GM12878 (cell line): Measurements from ENCODE around the gene SPCS2. TPM values are rescaled to one million over a fixed set of nuclear protein-coding genes. Genes with fewer than 3 reads are reported as not detected.

Source experiments
- ATAC-seq: fragments of 200-7000 bp; cut with Tn5 transposase; 3 replicates; pipeline ENCODE4 v1.9.1; 2020; ENCODE audit warnings: mild to moderate bottlenecking, moderate library complexity
- BruUV-seq: library from RNA; stranded (reverse); fragments of 400-500 nt; replicated peaks from 2 replicates; lab custom pipeline; 2021; lab: Mats Ljungman, UMichigan
- CTCF ChIA-PET: fragments of 300-600 bp; sonication (Branson Sonifier 250); formaldehyde crosslinking; extraction: SDS; loops from one replicate; lab custom pipeline; 2021; ENCODE audit warnings: inconsistent platforms; lab: Yijun Ruan, JAX
- POLR2A ChIA-PET: fragments of 350-600 bp; formaldehyde crosslinking; extraction: SDS; loops from one replicate; lab custom pipeline; 2021; ENCODE audit warnings: inconsistent platforms; lab: Charles Lee
- RAD21 ChIA-PET: fragments of 300-600 bp; sonication (Branson Sonifier 250); formaldehyde crosslinking; loops from one replicate; lab custom pipeline; 2023; ENCODE audit warnings: antibody characterized with exemption; ENCODE audit not compliant: unreplicated experiment; lab: Charles Lee
- SMC1A ChIA-PET: fragments of 300-600 bp; sonication (Branson Sonifier 250); formaldehyde crosslinking; loops from one replicate; lab custom pipeline; 2023; ENCODE audit not compliant: unreplicated experiment, uncharacterized antibody; lab: Charles Lee
- DNase-seq: peaks from one replicate; pipeline ENCODE4 v3.0.0-alpha.2; 2011; ENCODE audit warnings: low read depth, low spot score
- FAIRE-seq: peaks from 3 replicates; lab custom pipeline; 2011; peaks lifted over from hg19 to GRCh38; lab: Jason Lieb, UNC
- H2AFZ ChIP-seq: 2 replicates; pipeline ENCODE4 v1.6.0; 2011; ENCODE audit warnings: low read depth, low read length, control low read depth; ENCODE audit not compliant: control insufficient read depth
- H3K27ac ChIP-seq: 2 replicates; pipeline ENCODE4 v1.5.1; 2011; ENCODE audit warnings: control low read depth; ENCODE audit not compliant: control insufficient read depth, insufficient read depth
- H3K27me3 ChIP-seq, 2 experiments: replicated peaks in 1 of 2; 2 replicates each; pipeline versions ENCODE4 v1.6.0 to v1.6.1; 2011; ENCODE audit warnings: low read length in 1 of 2; ENCODE audit not compliant: control insufficient read depth in 2 of 2, insufficient read depth in 2 of 2
- H3K36me3 ChIP-seq, 2 experiments: 2 replicates each; pipeline ENCODE4 v1.5.1; 2011; ENCODE audit warnings: low read length in 1 of 2; ENCODE audit not compliant: control insufficient read depth in 2 of 2, insufficient read depth in 2 of 2
- H3K4me1 ChIP-seq: 2 replicates; pipeline ENCODE4 v1.6.1; 2011; ENCODE audit warnings: mild to moderate bottlenecking, low read length, moderate library complexity, mixed read lengths; ENCODE audit not compliant: control insufficient read depth, insufficient read depth
- H3K4me2 ChIP-seq: 2 replicates; pipeline ENCODE4 v1.6.0; 2011; ENCODE audit warnings: control low read depth; ENCODE audit not compliant: control insufficient read depth, insufficient read depth
- H3K4me3 ChIP-seq: fragments of 200-600 bp; sonication (generic); 2 replicates; pipeline ENCODE4 v1.5.1; 2016
- H3K79me2 ChIP-seq: 2 replicates; pipeline ENCODE4 v1.6.0; 2011; ENCODE audit warnings: low read length; ENCODE audit not compliant: control insufficient read depth, insufficient read depth
- H3K9ac ChIP-seq: 2 replicates; pipeline ENCODE4 v1.8.0; 2011; ENCODE audit warnings: low read length, control low read depth, mixed read lengths; ENCODE audit not compliant: control insufficient read depth, insufficient read depth
- H3K9me3 ChIP-seq: replicated peaks from 3 replicates; pipeline ENCODE4 v1.5.1; 2011; ENCODE audit warnings: mild to moderate bottlenecking, low read length; ENCODE audit not compliant: control insufficient read depth, insufficient read depth
- H4K20me1 ChIP-seq: 2 replicates; pipeline ENCODE4 v1.6.0; 2011; ENCODE audit not compliant: control insufficient read depth, insufficient read depth
- ASH2L ChIP-seq: fragments of 300-600, 200-600 bp; sonication (generic); IDR thresholded peaks from 2 replicates; pipeline ENCODE4 v1.6.1; 2017; ENCODE audit warnings: low read depth, mild to moderate bottlenecking, borderline replicate concordance
- CBX5 ChIP-seq: sonication (generic); IDR thresholded peaks from 2 replicates; pipeline ENCODE4 v1.6.1; 2016; ENCODE audit warnings: low read depth, moderate library complexity, mild to moderate bottlenecking, inconsistent platforms
- MEF2A ChIP-seq: IDR thresholded peaks from 2 replicates; pipeline ENCODE4 v1.6.1; 2011; ENCODE audit warnings: low read depth, mild to moderate bottlenecking, low read length, moderate library complexity; ENCODE audit not compliant: insufficient read depth
- NFXL1 ChIP-seq: fragments of 450-650 bp; IDR thresholded peaks from 2 replicates; pipeline ENCODE4 v1.6.1; 2017; ENCODE audit warnings: antibody characterized with exemption, mild to moderate bottlenecking, borderline replicate concordance
- POLR2A ChIP-seq: IDR thresholded peaks from 2 replicates; pipeline ENCODE4 v1.6.1; 2011; ENCODE audit warnings: low read depth, mild to moderate bottlenecking, low read length
- RELA ChIP-seq: fragments of 450-650 bp; IDR thresholded peaks from 2 replicates; pipeline ENCODE4 v1.8.0; 2014; ENCODE audit warnings: borderline replicate concordance; ENCODE audit not compliant: partially characterized antibody
- SIN3A ChIP-seq: IDR thresholded peaks from 2 replicates; pipeline ENCODE4 v1.6.1; 2012; ENCODE audit warnings: low read depth, low read length, improper control_type of control experiment
- SPI1 ChIP-seq: IDR thresholded peaks from 2 replicates; pipeline ENCODE4 v1.6.1; 2011; ENCODE audit warnings: low read depth, mild to moderate bottlenecking, low read length, moderate library complexity, borderline replicate concordance; ENCODE audit not compliant: insufficient read depth
- SREBF2 ChIP-seq: IDR thresholded peaks from 2 replicates; pipeline ENCODE4 v1.6.1; 2012; ENCODE audit warnings: mild to moderate bottlenecking, low read length
- YY1 ChIP-seq: IDR thresholded peaks from 2 replicates; pipeline ENCODE4 v1.6.1; 2011; ENCODE audit warnings: low read depth, mild to moderate bottlenecking, low read length
- ZNF207 ChIP-seq: fragments of 450-650 bp; IDR thresholded peaks from 2 replicates; pipeline ENCODE4 v1.6.1; 2014; ENCODE audit warnings: antibody characterized with exemption, mild to moderate bottlenecking, borderline replicate concordance
- ZNF622 ChIP-seq: fragments of 450-650 bp; IDR thresholded peaks from 2 replicates; pipeline ENCODE4 v1.6.1; 2017; ENCODE audit warnings: mild to moderate bottlenecking, inconsistent platforms
- in situ Hi-C: fragments of 300-500 bp; cut with MboI; formaldehyde crosslinking; loops from 9 replicates; pipeline ENCODE4 v1.14.3; 2018; ENCODE audit warnings: mixed read lengths
- intact Hi-C: fragments of 100-400 bp; cut with micrococcal nuclease; formaldehyde crosslinking; loops from one replicate; pipeline ENCODE4 v1.14.2; 2022; ENCODE audit not compliant: unreplicated experiment
- polyA plus RNA-seq, 11 experiments: library from polyadenylated mRNA; depleted of rRNA in 4 of 11; unstranded in 6 of 11; stranded (reverse) in 5 of 11; fragments of >200 nt; fragmentation: Nextera tagmentation in 4 of 11; fragmentation: Illumina TruSeq in 1 of 11; extraction: Ambion mirVana in 4 of 11; extraction: Trizol in 1 of 11; gene quantifications; 1 replicate in 1 of 11; 2 replicates in 10 of 11; pipeline versions ENCODE4 v1.2.1 to v1.2.3, GENCODE V29; 2011 to 2016; ENCODE audit warnings: inconsistent platforms in 2 of 11, missing spikeins in 2 of 11, low read depth in 1 of 11
- total RNA-seq, 4 experiments: library from RNA; depleted of rRNA in 3 of 4; stranded (reverse); fragments of >200 nt in 3 of 4; fragmentation: Illumina TruSeq in 1 of 4; extraction: Trizol in 1 of 4; gene quantifications; 2 replicates each; pipeline versions ENCODE4 v1.2.1 to v1.2.3, GENCODE V29; 2013 to 2021
- TF ChIP-seq, protein P1 (sequence below): IDR thresholded peaks from 2 replicates; pipeline ENCODE4 v1.6.1; 2012; ENCODE audit warnings: low read depth, low read length, improper control_type of control experiment
- TF ChIP-seq, protein P2 (sequence below): fragments of 450-650 bp; IDR thresholded peaks from 2 replicates; pipeline ENCODE4 v1.6.1; 2017; ENCODE audit warnings: mild to moderate bottlenecking, low read depth, inconsistent platforms; ENCODE audit not compliant: poor library complexity, severe bottlenecking
- TF ChIP-seq, protein P3 (sequence below): fragments of 450-650 bp; IDR thresholded peaks from 2 replicates; pipeline ENCODE4 v1.6.1; 2017; ENCODE audit warnings: mild to moderate bottlenecking, moderate library complexity

SPCS2 gene
- total and polyA plus RNA-seq, 10 of the 15 experiments (the other 5 are each of a cell fraction or from before 2014, with no cell fraction given) = 40.7 to 661 (median 192) TPM

DNA sequence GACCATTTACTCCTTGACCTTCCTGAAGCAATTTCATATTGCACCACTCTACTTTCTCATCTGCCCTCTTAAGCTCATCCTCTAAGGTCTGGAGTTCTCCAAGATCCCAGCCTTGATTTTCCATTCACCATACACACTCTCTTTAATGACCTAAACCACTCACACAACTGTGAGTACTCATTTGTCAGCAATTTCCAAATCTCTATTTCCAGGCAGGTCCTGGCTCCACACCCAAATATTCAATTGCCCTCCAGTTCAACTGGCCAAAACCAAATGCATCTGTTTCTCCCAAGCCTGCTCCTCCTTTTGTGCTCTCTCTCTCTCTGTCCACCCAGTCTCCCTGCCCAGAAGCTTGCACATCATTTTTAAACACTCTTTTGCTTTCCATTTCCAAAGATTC, 79.3 kb downstream of the SPCS2 start:
- ChIA-PET CTCF (interaction anchor here (1.5 to 4.7 kb wide), 4 partner anchors 19 to 213 kb away, joined by 3 to 44 read pairs (median 8); no protein-coding TSS in a partner anchor), POLR2A (no interaction called here), SMC1A (interaction anchor here (0.8 to 1.2 kb wide), 5 partner anchors 13 to 177 kb away, joined by 3 to 5 read pairs (median 3); no protein-coding TSS in a partner anchor), RAD21 (interaction anchor here (1.8 kb wide), 1 partner anchor 177 kb away, joined by 5 read pairs; no protein-coding TSS in a partner anchor)
- Histone ChIP-seq H3K4me2 (no peak overlapping the region), H3K9me3 (no peaks in the 10 kb centered on the region), H3K4me3 (no peak overlapping the region), H3K27ac (no peak overlapping the region), H3K4me1 (no peaks in the 10 kb centered on the region), H3K27me3 (no peaks in the 10 kb centered on the region), H4K20me1 (no peaks in the 10 kb centered on the region), H3K36me3 (no peaks in the 10 kb centered on the region), H3K9ac (no peak overlapping the region), H2AFZ (no peak overlapping the region), H3K79me2 (no peaks in the 10 kb centered on the region)
- TF ChIP-seq NFXL1 (no peak), SREBF2 (no peak), YY1 (no peak), ZNF622 (no peak), ASH2L (no peak), SPI1 (no peak), MEF2A (no peak), ZNF207 (no peak), SIN3A (no peak), RELA (no peak), POLR2A (no peak), CBX5 (no peak)
- TF ChIP-seq, protein P1, sequence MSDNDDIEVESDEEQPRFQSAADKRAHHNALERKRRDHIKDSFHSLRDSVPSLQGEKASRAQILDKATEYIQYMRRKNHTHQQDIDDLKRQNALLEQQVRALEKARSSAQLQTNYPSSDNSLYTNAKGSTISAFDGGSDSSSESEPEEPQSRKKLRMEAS = no peak
- TF ChIP-seq, protein P2, sequence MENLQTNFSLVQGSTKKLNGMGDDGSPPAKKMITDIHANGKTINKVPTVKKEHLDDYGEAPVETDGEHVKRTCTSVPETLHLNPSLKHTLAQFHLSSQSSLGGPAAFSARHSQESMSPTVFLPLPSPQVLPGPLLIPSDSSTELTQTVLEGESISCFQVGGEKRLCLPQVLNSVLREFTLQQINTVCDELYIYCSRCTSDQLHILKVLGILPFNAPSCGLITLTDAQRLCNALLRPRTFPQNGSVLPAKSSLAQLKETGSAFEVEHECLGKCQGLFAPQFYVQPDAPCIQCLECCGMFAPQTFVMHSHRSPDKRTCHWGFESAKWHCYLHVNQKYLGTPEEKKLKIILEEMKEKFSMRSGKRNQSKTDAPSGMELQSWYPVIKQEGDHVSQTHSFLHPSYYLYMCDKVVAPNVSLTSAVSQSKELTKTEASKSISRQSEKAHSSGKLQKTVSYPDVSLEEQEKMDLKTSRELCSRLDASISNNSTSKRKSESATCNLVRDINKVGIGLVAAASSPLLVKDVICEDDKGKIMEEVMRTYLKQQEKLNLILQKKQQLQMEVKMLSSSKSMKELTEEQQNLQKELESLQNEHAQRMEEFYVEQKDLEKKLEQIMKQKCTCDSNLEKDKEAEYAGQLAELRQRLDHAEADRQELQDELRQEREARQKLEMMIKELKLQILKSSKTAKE = no peak
- TF ChIP-seq, protein P3, sequence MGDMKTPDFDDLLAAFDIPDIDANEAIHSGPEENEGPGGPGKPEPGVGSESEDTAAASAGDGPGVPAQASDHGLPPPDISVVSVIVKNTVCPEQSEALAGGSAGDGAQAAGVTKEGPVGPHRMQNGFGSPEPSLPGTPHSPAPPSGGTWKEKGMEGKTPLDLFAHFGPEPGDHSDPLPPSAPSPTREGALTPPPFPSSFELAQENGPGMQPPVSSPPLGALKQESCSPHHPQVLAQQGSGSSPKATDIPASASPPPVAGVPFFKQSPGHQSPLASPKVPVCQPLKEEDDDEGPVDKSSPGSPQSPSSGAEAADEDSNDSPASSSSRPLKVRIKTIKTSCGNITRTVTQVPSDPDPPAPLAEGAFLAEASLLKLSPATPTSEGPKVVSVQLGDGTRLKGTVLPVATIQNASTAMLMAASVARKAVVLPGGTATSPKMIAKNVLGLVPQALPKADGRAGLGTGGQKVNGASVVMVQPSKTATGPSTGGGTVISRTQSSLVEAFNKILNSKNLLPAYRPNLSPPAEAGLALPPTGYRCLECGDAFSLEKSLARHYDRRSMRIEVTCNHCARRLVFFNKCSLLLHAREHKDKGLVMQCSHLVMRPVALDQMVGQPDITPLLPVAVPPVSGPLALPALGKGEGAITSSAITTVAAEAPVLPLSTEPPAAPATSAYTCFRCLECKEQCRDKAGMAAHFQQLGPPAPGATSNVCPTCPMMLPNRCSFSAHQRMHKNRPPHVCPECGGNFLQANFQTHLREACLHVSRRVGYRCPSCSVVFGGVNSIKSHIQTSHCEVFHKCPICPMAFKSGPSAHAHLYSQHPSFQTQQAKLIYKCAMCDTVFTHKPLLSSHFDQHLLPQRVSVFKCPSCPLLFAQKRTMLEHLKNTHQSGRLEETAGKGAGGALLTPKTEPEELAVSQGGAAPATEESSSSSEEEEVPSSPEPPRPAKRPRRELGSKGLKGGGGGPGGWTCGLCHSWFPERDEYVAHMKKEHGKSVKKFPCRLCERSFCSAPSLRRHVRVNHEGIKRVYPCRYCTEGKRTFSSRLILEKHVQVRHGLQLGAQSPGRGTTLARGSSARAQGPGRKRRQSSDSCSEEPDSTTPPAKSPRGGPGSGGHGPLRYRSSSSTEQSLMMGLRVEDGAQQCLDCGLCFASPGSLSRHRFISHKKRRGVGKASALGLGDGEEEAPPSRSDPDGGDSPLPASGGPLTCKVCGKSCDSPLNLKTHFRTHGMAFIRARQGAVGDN = no peak
- FAIRE-seq = no peak
- no peak for ATAC-seq
- no TSS peak for BruUV-seq
- intact Hi-C loops (no loop called here), in situ Hi-C loops (loop anchor here (5.0 kb wide), 1 partner anchor 96 kb away; no protein-coding TSS in a partner anchor)
- DNase-seq = no peak
